ENCODE results near the gene GRIA1.

The GRIA1 gene

GRCh38 chr5:153610811-153611210, 120.3 kb downstream of the GRIA1 start:
- no peak for DNase-seq (ENCODE audit: low read depth in 2 of 2)

- DNase-seq (ENCODE audit: low read depth in 2 of 2), result no peak
Measured at GRCh38 chr5:153613144-153613543, 122.7 kb downstream of the GRIA1 start.

GRCh38 chr5:153613672-153614071, 123.2 kb downstream of the GRIA1 start:
- no peak for DNase-seq (ENCODE audit: low read depth in 2 of 2)

DNA sequence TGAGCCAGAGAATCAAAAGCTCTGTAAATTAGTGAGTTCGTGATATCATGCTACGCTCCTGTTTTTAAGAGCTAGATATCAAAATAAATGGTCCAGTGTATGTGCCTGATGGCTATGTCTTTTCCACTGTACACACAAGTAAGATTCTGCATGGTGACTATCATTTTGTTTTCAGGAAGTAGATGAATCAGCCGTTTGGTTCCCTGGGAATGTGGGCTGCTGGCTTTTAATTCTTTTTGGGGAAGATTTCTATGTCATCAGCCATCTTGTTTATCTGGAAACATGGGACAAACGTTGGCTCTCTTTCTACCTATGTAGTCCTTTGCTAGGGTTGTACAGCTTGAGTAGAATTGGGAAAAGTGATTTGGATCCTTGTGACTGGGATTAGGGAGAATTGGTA, 126.7 kb downstream of the GRIA1 start:
- no peak for DNase-seq (ENCODE audit: low read depth in 2 of 2)

GRCh38 chr5:153618307-153618706, 127.8 kb downstream of the GRIA1 start:
- no peak for DNase-seq (ENCODE audit: low read depth in 2 of 2)

DNA sequence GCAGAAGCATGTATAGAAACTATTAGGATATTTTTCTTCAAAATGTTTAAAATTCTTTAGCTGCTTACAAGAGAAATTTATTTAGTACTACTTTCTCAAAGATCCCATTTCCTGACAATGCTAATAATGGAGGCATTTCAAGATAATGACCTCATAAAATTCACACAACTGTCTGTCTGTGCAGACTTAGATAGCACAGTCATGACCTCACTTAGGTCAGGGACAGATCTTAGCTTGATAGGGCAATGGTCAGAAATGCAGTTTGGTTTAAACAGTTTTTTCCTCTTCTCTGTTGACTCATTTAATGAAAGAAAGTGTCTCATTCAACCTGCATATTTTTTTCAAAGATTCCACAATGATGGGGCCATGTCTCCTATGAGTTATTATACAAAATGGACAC, 128.4 kb downstream of the GRIA1 start:
- DNase-seq (ENCODE audit: low read depth in 2 of 2), result no peak

DNA sequence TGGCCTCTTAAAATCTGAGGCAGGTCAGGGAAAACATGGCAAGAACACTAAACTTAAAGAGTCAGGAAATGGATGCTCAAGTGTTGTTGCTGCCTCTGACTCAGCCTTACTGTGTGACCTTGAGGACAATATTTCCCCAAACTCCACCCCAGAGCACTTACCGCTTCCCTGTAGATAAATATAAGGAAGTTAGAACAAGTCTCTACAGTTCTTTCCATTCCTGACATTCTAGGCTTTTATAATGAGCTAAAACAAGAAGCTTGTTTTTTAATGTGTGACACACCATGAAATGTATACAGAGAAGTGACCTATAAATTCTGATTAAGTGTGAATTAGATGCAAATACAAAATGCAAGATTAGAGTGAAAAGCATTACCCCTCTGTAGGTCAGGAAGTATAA, 129.3 kb downstream of the GRIA1 start:
- no peak for DNase-seq (ENCODE audit: low read depth in 2 of 2)

GRCh38 chr5:153623124-153623523, 132.7 kb downstream of the GRIA1 start:
- DNase-seq (ENCODE audit: low read depth in 2 of 2), result no peak

DNA sequence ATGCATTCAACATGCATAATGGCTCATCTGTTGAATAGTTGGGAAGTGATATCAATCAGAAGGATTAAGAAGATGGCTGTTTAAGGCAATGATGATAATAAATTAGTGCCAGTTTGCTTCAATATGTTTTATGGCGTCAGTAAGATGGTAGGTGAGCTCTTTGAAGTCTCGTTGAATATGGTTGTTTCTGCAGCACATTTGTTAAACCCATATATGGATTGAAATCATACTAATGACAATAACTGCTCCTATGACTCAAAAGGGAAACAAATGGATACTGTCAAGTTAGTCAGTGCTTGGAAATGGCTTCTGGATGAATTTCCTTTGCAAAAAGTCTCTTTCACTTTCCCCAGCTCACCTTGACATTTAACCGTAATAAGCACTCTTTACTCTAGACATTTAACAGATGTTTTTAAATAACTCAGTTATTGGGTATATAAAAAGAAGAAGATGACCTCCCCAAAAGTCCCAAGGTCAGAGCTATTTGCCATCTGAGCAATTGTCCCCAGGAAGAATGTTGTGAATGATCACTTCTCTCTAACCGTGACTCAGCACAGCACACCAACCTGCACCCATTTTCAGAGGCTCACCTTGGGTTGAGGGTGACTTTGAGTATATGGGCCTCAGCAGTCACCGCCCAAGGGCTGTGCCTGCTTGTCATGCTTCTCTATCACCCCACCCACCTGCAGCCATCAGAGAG, 133.4 kb downstream of the GRIA1 start:
- DNase-seq (ENCODE audit: low read depth in 2 of 2), result no peak

- DNase-seq (ENCODE audit: low read depth in 2 of 2), result no peak
Measured at GRCh38 chr5:153624451-153624765, 133.9 kb downstream of the GRIA1 start.

GRCh38 chr5:153625826-153626354, 135.4 kb downstream of the GRIA1 start:
- no peak for DNase-seq (ENCODE audit: low read depth in 2 of 2)

GRCh38 chr5:153626836-153627235, 136.4 kb downstream of the GRIA1 start:
- DNase-seq (ENCODE audit: low read depth in 2 of 2), result no peak

- DNase-seq (ENCODE audit: low read depth in 2 of 2), result no peak
Measured at GRCh38 chr5:153629027-153629895, 138.8 kb downstream of the GRIA1 start.

DNA sequence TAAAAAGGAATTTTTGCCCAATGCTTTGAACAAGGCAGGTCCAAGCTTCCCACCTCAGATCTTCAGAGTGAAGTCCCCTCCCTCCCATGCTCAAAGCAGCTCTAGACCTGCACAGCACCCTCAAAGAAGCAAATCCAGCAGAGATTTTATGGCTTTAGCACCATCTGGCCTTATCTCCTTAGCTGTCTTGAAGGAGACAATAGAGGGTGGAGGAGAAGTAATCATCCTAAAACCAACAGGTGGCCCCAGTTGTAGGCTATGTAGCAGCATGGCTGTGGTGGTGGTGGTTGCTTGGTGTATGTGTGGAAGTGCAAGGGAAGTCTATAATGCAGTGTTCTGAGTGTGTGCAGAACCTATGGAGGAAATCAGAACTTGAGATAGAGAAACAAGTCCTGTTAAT, 140.1 kb downstream of the GRIA1 start:
- DNase-seq (ENCODE audit: low read depth in 2 of 2), result no peak

DNA sequence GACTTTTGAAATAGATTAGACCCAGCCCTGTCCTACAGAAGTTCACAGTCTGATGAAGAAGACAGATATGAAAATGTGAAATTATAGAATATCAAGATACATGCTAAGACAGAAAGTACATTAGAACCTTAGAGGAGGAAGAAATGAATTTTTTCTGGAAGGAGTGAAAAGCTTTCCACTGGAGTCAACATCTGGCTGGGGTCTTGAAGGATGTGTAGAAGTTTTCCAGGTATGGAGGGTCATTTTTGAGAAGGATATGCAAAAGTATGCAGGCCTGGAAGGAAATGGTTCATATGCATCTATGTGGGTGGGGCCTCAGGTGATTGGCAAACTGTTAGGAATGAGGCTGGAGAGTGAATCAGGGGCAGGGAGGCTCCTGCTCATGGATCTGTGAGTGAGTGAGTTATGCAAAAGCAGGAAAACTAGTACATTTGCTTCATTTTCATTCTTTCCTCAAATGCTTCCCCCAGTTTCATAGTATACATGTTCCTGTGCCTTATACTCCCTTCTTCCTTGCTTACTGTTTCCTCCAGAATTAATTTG, 142.3 kb downstream of the GRIA1 start:
- DNase-seq (ENCODE audit: low read depth in 2 of 2), result no peak

- no peak for DNase-seq (ENCODE audit: low read depth in 2 of 2)
Measured at GRCh38 chr5:153636670-153637451, 146.4 kb downstream of the GRIA1 start.

- no peak for DNase-seq (ENCODE audit: low read depth in 2 of 2)
Measured at GRCh38 chr5:153640293-153640692, 149.8 kb downstream of the GRIA1 start.

GRCh38 chr5:153641183-153641688, 150.8 kb downstream of the GRIA1 start:
- no peak for DNase-seq (ENCODE audit: low read depth in 2 of 2)

- DNase-seq (ENCODE audit: low read depth in 2 of 2), result no peak
Measured at GRCh38 chr5:153654504-153655200, 164.2 kb downstream of the GRIA1 start.

DNA sequence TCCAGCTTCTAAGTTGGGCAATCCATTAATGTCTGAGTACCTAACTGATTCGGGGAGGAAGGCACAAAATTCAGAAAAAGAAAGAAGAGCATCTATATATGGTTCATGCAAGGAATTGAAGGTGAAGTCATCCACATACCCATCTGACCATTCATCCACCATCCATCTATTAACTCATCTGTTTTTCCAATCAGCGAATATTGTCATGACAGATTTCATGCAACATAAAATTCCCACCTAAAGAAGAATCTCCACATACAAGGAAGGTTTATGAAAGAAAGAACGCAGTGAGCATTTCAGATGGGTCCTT, 164.7 kb downstream of the GRIA1 start:
- DNase-seq (ENCODE audit: low read depth in 2 of 2), result no peak

GRCh38 chr5:153658149-153658548, 167.7 kb downstream of the GRIA1 start:
- no peak for DNase-seq (ENCODE audit: low read depth in 2 of 2)

Measured in stimulated activated CD4-positive, alpha-beta T cell treated with anti-CD3 and anti-CD28 coated beads, Interleukin-1b, Interleukin-23, amount 100 ng/mL, for 1 hour (primary cell).